ENCODE results near the gene C16orf90. TPM values are rescaled to one million over a fixed set of nuclear protein-coding genes. Genes with fewer than 3 reads are reported as not detected.

C16orf90 gene
- total and polyA plus RNA-seq, 2 experiments from 2014 or later = not detected

DNA sequence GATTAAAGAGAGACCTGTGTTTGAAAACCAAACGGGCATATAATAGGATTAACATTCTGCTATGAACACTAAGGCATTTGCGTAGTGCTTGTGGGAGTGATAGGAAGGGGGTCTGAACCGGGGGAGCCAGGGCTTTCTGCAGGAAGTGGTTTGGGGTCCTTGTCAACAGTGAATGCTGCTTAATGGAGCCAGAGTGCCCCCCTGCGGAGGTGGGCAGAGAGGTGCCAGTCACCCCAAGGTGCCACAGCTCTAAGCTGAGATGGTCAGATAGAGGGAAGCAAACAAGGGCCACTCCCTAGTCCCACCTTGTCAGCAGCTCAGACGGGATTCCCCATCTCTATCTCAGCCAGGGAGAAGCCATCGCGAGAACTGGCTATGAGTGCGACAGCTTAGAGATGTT, 34.1 kb downstream of the C16orf90 start:
- H3K4me1 ChIP-seq (ENCODE audit: low read depth) = peaks cover 37% of the 10 kb centered on the region
- no peaks in the 10 kb centered on the region for H3K9me3 ChIP-seq (ENCODE audit: low read depth)
- H3K4me3 ChIP-seq = no peak overlapping the region
- H3K27me3 ChIP-seq = no peaks in the 10 kb centered on the region
- TF ChIP-seq, protein P1, sequence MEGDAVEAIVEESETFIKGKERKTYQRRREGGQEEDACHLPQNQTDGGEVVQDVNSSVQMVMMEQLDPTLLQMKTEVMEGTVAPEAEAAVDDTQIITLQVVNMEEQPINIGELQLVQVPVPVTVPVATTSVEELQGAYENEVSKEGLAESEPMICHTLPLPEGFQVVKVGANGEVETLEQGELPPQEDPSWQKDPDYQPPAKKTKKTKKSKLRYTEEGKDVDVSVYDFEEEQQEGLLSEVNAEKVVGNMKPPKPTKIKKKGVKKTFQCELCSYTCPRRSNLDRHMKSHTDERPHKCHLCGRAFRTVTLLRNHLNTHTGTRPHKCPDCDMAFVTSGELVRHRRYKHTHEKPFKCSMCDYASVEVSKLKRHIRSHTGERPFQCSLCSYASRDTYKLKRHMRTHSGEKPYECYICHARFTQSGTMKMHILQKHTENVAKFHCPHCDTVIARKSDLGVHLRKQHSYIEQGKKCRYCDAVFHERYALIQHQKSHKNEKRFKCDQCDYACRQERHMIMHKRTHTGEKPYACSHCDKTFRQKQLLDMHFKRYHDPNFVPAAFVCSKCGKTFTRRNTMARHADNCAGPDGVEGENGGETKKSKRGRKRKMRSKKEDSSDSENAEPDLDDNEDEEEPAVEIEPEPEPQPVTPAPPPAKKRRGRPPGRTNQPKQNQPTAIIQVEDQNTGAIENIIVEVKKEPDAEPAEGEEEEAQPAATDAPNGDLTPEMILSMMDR (IDR thresholded peaks at IDR 0.05; ENCODE audit: low read depth, low read length) = no peak
- no peaks in the 10 kb centered on the region for H3K36me3 ChIP-seq
- H3K27ac ChIP-seq = peak overlapping the region; percentile 98
- no peak for DNase-seq (ENCODE audit: low read depth in 1 of 2, low spot score in 1 of 2)

DNA sequence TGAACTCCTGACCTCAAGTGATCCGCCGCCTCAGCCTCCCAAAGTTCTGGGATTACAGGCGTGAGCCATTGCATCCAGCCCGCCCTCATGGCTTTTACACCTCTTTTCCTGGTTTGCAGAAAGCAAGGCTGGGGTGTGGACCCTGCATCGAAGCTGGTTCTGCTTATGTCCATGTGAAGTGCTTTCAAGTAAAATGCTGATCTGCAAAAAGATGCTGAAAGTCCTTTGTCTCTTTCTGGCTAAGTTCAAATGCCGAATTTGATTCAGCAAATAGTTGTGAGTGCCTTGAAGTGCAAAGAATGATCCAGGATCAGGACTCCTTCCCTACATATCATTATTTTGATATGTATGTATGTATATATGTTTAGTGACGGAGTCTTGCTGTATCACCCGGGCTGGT, 34.7 kb downstream of the C16orf90 start:
- H3K4me3 ChIP-seq = no peak overlapping the region
- no peaks in the 10 kb centered on the region for H3K27me3 ChIP-seq
- no peaks in the 10 kb centered on the region for H3K9me3 ChIP-seq (ENCODE audit: low read depth)
- no peaks in the 10 kb centered on the region for H3K36me3 ChIP-seq
- TF ChIP-seq, protein P1 (IDR thresholded peaks at IDR 0.05; ENCODE audit: low read depth, low read length) = no peak
- DNase-seq (ENCODE audit: low read depth in 1 of 2, low spot score in 1 of 2) = no peak
- H3K27ac ChIP-seq = peak overlapping the region; percentile 98
- peaks cover 37% of the 10 kb centered on the region for H3K4me1 ChIP-seq (ENCODE audit: low read depth)

DNA sequence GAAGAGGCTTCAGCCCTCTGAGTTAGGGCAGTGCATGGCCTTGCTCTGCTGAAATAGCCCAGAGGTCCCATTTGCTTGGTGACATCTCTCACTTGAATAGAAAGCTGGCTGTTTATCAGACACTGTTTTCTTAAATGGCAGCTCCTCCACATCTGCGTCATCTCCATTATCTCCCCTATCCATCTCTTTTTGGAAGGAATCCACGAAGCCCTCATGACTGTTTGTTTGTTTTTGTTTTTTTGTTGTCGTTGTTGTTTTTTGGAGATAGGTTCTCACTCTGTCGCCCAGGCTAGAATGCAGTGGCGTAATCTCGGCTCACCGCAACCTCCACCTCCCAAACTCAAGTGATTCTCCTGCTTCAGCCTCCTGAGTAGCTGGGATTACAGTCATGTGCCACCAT, 35.2 kb downstream of the C16orf90 start:
- Histone ChIP-seq H3K4me3 (peak overlapping the region; percentile 66), H3K4me1 (ENCODE audit: low read depth) (peaks cover 37% of the 10 kb centered on the region), H3K9me3 (ENCODE audit: low read depth) (no peaks in the 10 kb centered on the region), H3K27me3 (no peaks in the 10 kb centered on the region), H3K36me3 (no peaks in the 10 kb centered on the region), H3K27ac (peak overlapping the region; percentile 98)
- no peak for DNase-seq (ENCODE audit: low read depth in 1 of 2, low spot score in 1 of 2)
- TF ChIP-seq, protein P1 (IDR thresholded peaks at IDR 0.05; ENCODE audit: low read depth, low read length) = no peak

DNA sequence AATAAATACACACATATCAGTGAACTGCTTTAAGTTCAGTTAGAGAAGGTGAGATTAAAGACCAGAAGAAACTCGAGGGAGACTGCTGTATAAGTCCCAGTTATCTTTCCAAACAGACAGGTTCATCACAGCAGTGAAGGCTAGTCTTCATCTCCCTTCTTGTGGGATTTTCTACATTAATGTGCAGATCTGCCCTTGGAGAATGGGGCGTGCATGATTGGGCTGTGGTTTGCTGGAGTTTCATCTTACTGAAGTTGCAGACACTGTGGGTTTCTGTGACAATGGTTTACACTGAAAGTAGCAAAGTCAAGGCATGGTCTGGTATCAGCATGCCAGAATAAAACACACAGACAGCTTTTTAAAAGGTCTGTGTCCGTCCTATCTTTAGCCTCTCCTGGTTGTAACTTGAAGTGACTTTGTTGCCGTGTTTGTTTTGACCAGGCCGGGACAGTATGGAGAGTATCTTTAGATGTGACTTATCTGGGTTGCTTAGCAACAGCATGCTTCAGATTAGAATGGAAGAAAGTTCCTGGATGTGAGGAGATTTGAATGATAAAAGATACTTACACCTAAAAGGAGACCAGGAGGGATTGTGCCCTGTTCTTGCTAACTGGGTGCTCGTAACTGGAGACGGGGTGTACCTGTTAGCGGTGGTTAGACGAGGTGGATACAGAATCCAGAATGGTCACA, 35.7 kb downstream of the C16orf90 start:
- Histone ChIP-seq H3K4me3 (peak overlapping the region; percentile 66), H3K4me1 (ENCODE audit: low read depth) (peaks cover 37% of the 10 kb centered on the region), H3K27ac (peak overlapping the region; percentile 98), H3K27me3 (no peaks in the 10 kb centered on the region), H3K36me3 (no peaks in the 10 kb centered on the region), H3K9me3 (ENCODE audit: low read depth) (no peaks in the 10 kb centered on the region)
- DNase-seq (ENCODE audit: low read depth in 1 of 2, low spot score in 1 of 2) = peak in 1 of 2 donors; percentile 41
- TF ChIP-seq, protein P1 (IDR thresholded peaks at IDR 0.05; ENCODE audit: low read depth, low read length) = no peak

DNA sequence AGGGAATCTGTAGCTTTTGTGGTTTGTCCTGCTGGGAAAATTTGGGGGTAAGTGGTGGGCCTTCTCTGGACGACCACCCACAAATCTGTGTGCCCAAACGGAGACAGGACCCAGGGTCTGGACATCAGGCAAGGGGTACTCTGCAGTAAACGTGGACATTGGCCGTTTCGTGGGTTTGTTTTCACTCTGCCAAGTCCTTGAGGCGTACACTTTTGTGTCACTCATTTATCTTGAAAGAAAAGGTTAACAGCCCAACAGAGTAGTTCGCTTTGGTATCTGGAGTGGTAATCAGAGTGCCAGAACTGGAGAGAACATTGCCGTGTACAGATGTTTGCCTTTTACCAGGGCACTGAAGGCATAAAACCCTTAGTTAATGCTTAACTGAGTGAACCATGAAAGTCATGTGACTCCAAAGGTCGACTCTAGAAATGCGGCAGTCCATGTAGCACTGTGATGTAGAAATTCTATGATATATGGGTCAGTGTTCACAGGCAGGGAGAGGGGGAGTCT, 36.4 kb downstream of the C16orf90 start:
- peaks cover 37% of the 10 kb centered on the region for H3K4me1 ChIP-seq (ENCODE audit: low read depth)
- TF ChIP-seq, protein P1 (IDR thresholded peaks at IDR 0.05; ENCODE audit: low read depth, low read length) = no peak
- no peaks in the 10 kb centered on the region for H3K36me3 ChIP-seq
- H3K27ac ChIP-seq = peak overlapping the region; percentile 98
- peak in 1 of 2 donors; percentile 14 for DNase-seq (ENCODE audit: low read depth in 1 of 2, low spot score in 1 of 2)
- peak overlapping the region; percentile 66 for H3K4me3 ChIP-seq
- no peaks in the 10 kb centered on the region for H3K9me3 ChIP-seq (ENCODE audit: low read depth)
- no peaks in the 10 kb centered on the region for H3K27me3 ChIP-seq
